Mucosa of rectum (tissue), 2 donors: ENCODE measurements around the gene LCN1.

Experiments
- H3K27ac ChIP-seq, 2 donors: one replicate each; pipeline ENCODE4 v1.7.0; 2013; ENCODE audit warnings: inconsistent platforms in 2 of 2, low read depth in 2 of 2, low read length in 2 of 2
- H3K27me3 ChIP-seq, 2 donors: one replicate each; pipeline ENCODE4 v1.7.0; 2013; ENCODE audit warnings: low read length in 2 of 2; ENCODE audit not compliant: control insufficient read depth in 2 of 2, insufficient read depth in 2 of 2
- H3K36me3 ChIP-seq, 2 donors: one replicate each; pipeline ENCODE4 v1.7.0; 2013; ENCODE audit warnings: low read length in 2 of 2; ENCODE audit not compliant: control insufficient read depth in 2 of 2, insufficient read depth in 2 of 2
- H3K4me1 ChIP-seq, 2 donors: one replicate each; pipeline ENCODE4 v1.7.0; 2013; ENCODE audit warnings: low read length in 2 of 2, mild to moderate bottlenecking in 1 of 2; ENCODE audit not compliant: control insufficient read depth in 2 of 2, insufficient read depth in 2 of 2
- H3K4me3 ChIP-seq, 2 donors: one replicate each; pipeline ENCODE4 v1.7.0; 2013; ENCODE audit warnings: low read length in 2 of 2
- H3K9ac ChIP-seq, 2 donors: one replicate each; pipeline ENCODE4 v1.7.0; 2013; ENCODE audit warnings: low read length in 2 of 2, low read depth in 1 of 2, mild to moderate bottlenecking in 1 of 2
- H3K9me3 ChIP-seq, 2 donors: one replicate each; pipeline ENCODE4 v1.7.0; 2013; ENCODE audit warnings: low read length in 2 of 2; ENCODE audit not compliant: control insufficient read depth in 2 of 2
- donor health status: healthy.
- donor health status: Normal muscosa, but diverticular disease.

LCN1 gene

DNA sequence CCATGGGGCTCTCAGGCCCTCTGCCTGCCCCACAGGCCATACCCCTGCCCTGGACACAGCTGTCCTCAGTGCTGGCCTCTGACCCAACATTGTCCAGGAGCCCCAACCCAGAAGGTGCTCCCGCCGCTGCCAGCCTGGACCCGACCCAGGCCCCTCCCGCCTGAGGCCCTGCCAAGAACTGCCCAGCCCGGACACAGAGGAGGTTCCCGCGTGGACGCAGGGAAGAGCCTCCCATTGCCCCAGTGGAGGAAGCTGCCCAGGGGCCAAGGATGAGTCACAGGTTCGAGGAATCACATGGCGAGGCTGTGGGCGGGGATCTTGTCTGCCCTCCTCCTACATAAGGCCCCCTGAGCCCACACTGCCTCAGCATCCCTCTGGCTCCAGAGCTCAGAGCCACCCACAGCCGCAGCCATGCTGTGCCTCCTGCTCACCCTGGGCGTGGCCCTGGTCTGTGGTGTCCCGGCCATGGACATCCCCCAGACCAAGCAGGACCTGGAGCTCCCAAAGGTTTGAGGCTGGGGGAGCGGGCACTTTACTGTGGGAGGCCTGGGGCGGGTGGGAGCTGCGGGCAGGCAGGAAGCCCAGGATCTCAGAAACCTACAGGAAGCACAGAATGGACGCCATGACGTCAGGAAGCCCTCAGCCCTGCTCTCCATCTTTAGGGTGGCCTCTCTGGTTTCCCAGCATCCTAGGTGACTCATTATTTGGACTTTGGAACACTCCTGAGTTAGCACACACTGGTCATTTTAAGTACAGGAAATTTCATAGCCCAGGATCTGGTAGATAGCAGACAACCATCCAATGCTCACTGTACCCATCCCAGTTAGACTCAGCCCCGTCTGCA is 40.4 kb downstream of the LCN1 start, which contains the start of gene PAEP:
Gene PAEP, plus strand, starts transcription at position 366 of the 844 bp plus-strand sequence.
- H3K9me3 ChIP-seq: no peaks in the 10 kb centered on the region
- no peaks in the 10 kb centered on the region for H3K4me1 ChIP-seq
- no peak within 1 kb of the TSS for H3K27ac ChIP-seq
- no peak within 1 kb of the TSS for H3K4me3 ChIP-seq
- H3K27me3 ChIP-seq: no peaks in the 10 kb centered on the region
- H3K36me3 ChIP-seq: no peaks in the 10 kb centered on the region
- H3K9ac ChIP-seq: no peak within 1 kb of the TSS

- Histone ChIP-seq H3K27me3 (no peaks in the 10 kb centered on the region), H3K4me3 (no peak overlapping the region), H3K9me3 (no peaks in the 10 kb centered on the region), H3K9ac (no peak overlapping the region), H3K4me1 (no peaks in the 10 kb centered on the region), H3K36me3 (no peaks in the 10 kb centered on the region), H3K27ac (no peak overlapping the region)
Observed at GRCh38 chr9:135562235-135562745, 41.0 kb downstream of the LCN1 start.

- Histone ChIP-seq H3K4me1 (no peaks in the 10 kb centered on the region), H3K27me3 (no peaks in the 10 kb centered on the region), H3K9me3 (no peaks in the 10 kb centered on the region), H3K4me3 (no peak overlapping the region), H3K36me3 (no peaks in the 10 kb centered on the region), H3K9ac (no peak overlapping the region), H3K27ac (no peak overlapping the region)
Observed at GRCh38 chr9:135563039-135563476, 41.8 kb downstream of the LCN1 start.

DNA sequence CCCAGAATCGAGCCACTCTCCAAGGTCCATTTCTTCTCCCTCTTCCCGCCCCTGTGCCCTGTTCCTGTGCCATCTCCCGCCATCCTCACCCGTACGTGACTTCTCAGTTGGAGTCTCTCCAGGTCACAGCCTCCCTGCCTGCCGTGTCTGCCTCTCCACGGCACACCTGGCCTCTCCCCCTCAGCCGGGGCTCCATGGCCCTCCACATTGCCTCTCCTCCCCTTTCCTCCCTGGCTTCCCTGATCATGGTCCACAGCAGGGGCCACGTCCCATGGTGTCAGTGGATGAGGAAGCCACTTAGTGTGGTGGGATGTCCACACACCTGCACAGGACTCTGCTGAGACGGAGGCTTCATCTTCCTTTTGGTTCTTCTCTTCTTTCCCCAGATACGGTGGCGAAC is 42.6 kb downstream of the LCN1 start:
- no peak overlapping the region for H3K27ac ChIP-seq
- H3K9me3 ChIP-seq: no peaks in the 10 kb centered on the region
- no peaks in the 10 kb centered on the region for H3K36me3 ChIP-seq
- no peak overlapping the region for H3K4me3 ChIP-seq
- no peak overlapping the region for H3K9ac ChIP-seq
- H3K4me1 ChIP-seq: no peaks in the 10 kb centered on the region
- H3K27me3 ChIP-seq: no peaks in the 10 kb centered on the region

DNA sequence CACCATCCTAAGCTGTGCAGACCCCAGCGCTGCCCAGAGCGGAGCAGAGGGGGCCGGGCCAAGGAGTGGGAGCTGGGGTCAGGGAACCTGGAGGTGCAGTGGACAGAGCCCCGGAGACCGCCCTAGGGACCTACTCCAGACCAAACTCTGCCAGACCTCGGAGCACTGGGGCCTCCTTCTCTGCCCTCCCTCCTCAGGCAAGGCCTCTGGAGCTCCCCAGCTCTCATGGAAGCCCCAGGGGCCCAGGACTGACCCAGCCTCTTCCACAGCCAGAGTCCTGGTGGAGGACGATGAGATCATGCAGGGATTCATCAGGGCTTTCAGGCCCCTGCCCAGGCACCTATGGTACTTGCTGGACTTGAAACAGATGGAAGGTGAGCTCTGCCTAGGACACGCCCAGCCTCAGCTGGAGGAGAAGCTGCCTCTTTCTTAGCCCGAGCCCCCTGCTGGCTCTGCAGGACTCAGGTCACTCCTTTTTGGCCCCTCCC is 43.9 kb downstream of the LCN1 start:
- no peak overlapping the region for H3K9ac ChIP-seq
- H3K4me3 ChIP-seq: no peak overlapping the region
- H3K36me3 ChIP-seq: no peaks in the 10 kb centered on the region
- H3K27ac ChIP-seq: no peak overlapping the region
- H3K4me1 ChIP-seq: no peaks in the 10 kb centered on the region
- H3K27me3 ChIP-seq: no peaks in the 10 kb centered on the region
- H3K9me3 ChIP-seq: no peaks in the 10 kb centered on the region

- no peaks in the 10 kb centered on the region for H3K36me3 ChIP-seq
- H3K4me1 ChIP-seq: no peaks in the 10 kb centered on the region
- H3K9me3 ChIP-seq: no peaks in the 10 kb centered on the region
- no peak overlapping the region for H3K4me3 ChIP-seq
- no peak overlapping the region for H3K9ac ChIP-seq
- H3K27ac ChIP-seq: no peak overlapping the region
- H3K27me3 ChIP-seq: no peaks in the 10 kb centered on the region
Observed at GRCh38 chr9:135565636-135566035, 44.4 kb downstream of the LCN1 start.

DNA sequence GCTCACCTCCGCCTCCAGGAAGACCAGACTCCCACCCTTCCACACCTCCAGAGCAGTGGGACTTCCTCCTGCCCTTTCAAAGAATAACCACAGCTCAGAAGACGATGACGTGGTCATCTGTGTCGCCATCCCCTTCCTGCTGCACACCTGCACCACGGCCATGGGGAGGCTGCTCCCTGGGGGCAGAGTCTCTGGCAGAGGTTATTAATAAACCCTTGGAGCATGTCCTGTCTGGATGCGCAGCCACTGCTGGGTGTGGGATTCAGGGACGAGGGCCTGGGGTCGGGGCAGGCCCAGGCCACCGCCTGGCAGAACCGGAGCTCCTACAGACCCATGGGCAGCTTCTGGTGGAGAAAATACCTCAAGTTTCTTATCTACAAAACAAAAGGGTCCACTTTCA is 45.3 kb downstream of the LCN1 start:
- H3K4me3 ChIP-seq: no peak overlapping the region
- H3K9me3 ChIP-seq: no peaks in the 10 kb centered on the region
- no peak overlapping the region for H3K9ac ChIP-seq
- H3K36me3 ChIP-seq: no peaks in the 10 kb centered on the region
- H3K27ac ChIP-seq: no peak overlapping the region
- no peaks in the 10 kb centered on the region for H3K27me3 ChIP-seq
- H3K4me1 ChIP-seq: no peaks in the 10 kb centered on the region

DNA sequence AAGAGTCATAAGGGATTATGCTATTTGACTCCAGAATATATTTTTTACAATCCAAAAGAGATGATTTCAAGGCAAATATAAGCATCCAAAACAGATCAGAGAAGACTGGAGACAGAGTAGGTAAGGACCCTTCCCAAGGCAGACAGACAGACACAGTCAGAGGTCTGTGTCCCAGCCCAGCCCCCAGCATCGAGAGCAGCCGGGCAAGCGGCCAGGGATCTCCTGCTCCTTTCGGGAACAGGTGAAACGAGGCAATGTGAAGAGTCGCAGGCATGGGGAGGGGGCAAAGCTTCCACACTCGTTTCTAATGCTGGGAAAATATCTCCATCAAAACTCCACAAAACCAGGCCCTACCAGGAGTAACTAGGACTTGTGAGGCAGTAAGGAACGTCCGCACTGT is 46.1 kb downstream of the LCN1 start:
- Histone ChIP-seq H3K27ac (no peak overlapping the region), H3K4me3 (no peak overlapping the region), H3K9ac (no peak overlapping the region), H3K4me1 (no peaks in the 10 kb centered on the region), H3K9me3 (no peaks in the 10 kb centered on the region), H3K27me3 (no peaks in the 10 kb centered on the region), H3K36me3 (no peaks in the 10 kb centered on the region)

GRCh38 chr9:135568026-135568425 is 46.8 kb downstream of the LCN1 start:
- H3K27ac ChIP-seq: no peak overlapping the region
- H3K4me3 ChIP-seq: no peak overlapping the region
- no peaks in the 10 kb centered on the region for H3K27me3 ChIP-seq
- H3K9ac ChIP-seq: no peak overlapping the region
- no peaks in the 10 kb centered on the region for H3K4me1 ChIP-seq
- no peaks in the 10 kb centered on the region for H3K9me3 ChIP-seq
- H3K36me3 ChIP-seq: no peaks in the 10 kb centered on the region

GRCh38 chr9:135570456-135570855 is 49.2 kb downstream of the LCN1 start:
- no peaks in the 10 kb centered on the region for H3K27me3 ChIP-seq

More at GRCh38 chr9:135570456-135570855, 49.2 kb downstream of the LCN1 start:
- H3K4me1 ChIP-seq: no peaks in the 10 kb centered on the region
- H3K9ac ChIP-seq: no peak overlapping the region
- no peaks in the 10 kb centered on the region for H3K9me3 ChIP-seq
- H3K36me3 ChIP-seq: no peaks in the 10 kb centered on the region
- H3K27ac ChIP-seq: no peak overlapping the region
- no peak overlapping the region for H3K4me3 ChIP-seq
